ENCODE data around the gene ATP6AP2. TPM values are rescaled to one million over a fixed set of nuclear protein-coding genes. Genes with fewer than 3 reads are reported as not detected.

Gene ATP6AP2
- total and polyA plus RNA-seq, 2 of the 4 experiments (the other 2 are of a cell fraction) = 76.2 to 175 TPM

- Histone ChIP-seq H2AK5ac (ENCODE audit: low read depth, low read length) (no peak overlapping the region), H3K36me3 (ENCODE audit: control insufficient read depth, insufficient read depth, low read length) (no peaks in the 10 kb centered on the region), H2BK120ac (ENCODE audit: low read depth, low read length) (no peak overlapping the region), H4K5ac (ENCODE audit: low read depth, low read length) (no peak overlapping the region), H2BK15ac (ENCODE audit: low read depth, low read length) (no peak overlapping the region), H3K23ac (ENCODE audit: low read depth, low read length) (no peak overlapping the region), H3K18ac (ENCODE audit: low read depth, low read length) (no peak overlapping the region), H3K9me1 (ENCODE audit: insufficient read depth, low read length) (no peaks in the 10 kb centered on the region), H3K79me1 (ENCODE audit: low read depth in 1 of 2, low read length in 2 of 2) (no peaks in the 10 kb centered on the region), H3K14ac (replicated peaks; ENCODE audit: low read depth, low read length) (no peak overlapping the region), H3K27me3 (ENCODE audit: control insufficient read depth, insufficient read depth, low read length) (peaks cover 2% of the 10 kb centered on the region; the same call in 1 of the 2 replicates), H3K56ac (ENCODE audit: extremely low read depth, insufficient read depth, low read length) (no peak overlapping the region), H2BK20ac (ENCODE audit: low read depth, low read length) (no peak overlapping the region), H3K4me2 (ENCODE audit: low read depth, low read length) (no peak overlapping the region), H3K4me3 (ENCODE audit: insufficient read depth, low read depth, low read length) (no peak overlapping the region), H3K9me3 (ENCODE audit: control insufficient read depth, insufficient read depth, low read length) (no peaks in the 10 kb centered on the region), H2AK9ac (replicated peaks; ENCODE audit: low read depth, low read length, poor library complexity) (no peak overlapping the region), H3K4me1 (ENCODE audit: control insufficient read depth, insufficient read depth, low read length) (no peaks in the 10 kb centered on the region), H2AFZ (replicated peaks; ENCODE audit: low read length, poor library complexity) (no peak overlapping the region), H4K91ac (ENCODE audit: insufficient read depth, low read depth, low read length) (no peak overlapping the region), H3K4ac (ENCODE audit: low read depth, low read length) (no peak overlapping the region), H2BK5ac (ENCODE audit: low read depth, low read length, poor library complexity, severe bottlenecking) (no peak overlapping the region), H3K27ac (ENCODE audit: insufficient read depth, low read length) (no peak overlapping the region), H4K8ac (ENCODE audit: low read depth in 2 of 2, low read length in 2 of 2) (no peak overlapping the region), H3K9ac (ENCODE audit: low read depth, low read length) (no peak overlapping the region), H4K20me1 (ENCODE audit: insufficient read depth, low read length) (no peaks in the 10 kb centered on the region)
- ATAC-seq (ENCODE audit: low read depth) = no peak
- TF ChIP-seq SMC3 (IDR thresholded peaks at IDR 0.05; ENCODE audit: low read depth, low read length) (no peak), MAFK (IDR thresholded peaks at IDR 0.05; ENCODE audit: low read depth, low read length) (no peak), BHLHE40 (IDR thresholded peaks at IDR 0.05; ENCODE audit: low read depth, low read length) (no peak), FOS (IDR thresholded peaks at IDR 0.05; ENCODE audit: low read depth, low read length) (no peak), MAZ (IDR thresholded peaks at IDR 0.05; ENCODE audit: borderline replicate concordance, low read depth, low read length) (no peak), USF2 (IDR thresholded peaks at IDR 0.05; ENCODE audit: low read depth, low read length) (no peak), CHD1 (IDR thresholded peaks at IDR 0.05; ENCODE audit: low read depth, low read length) (no peak)
- intact Hi-C loops (cut with micrococcal nuclease) (no loop called here), dilution Hi-C loops (cut with HindIII; ENCODE audit: low sequenced_read_pairs, unreplicated experiment) (no loop called here), in situ Hi-C loops (cut with MboI; ENCODE audit: low sequenced_read_pairs) (no loop called here)
- BruUV-seq (replicated peaks) = no TSS peak
- WGBS, 2 experiments (ENCODE audit: extremely low coverage in 2 of 2, insufficient read length in 1 of 2) = 33% methylated on average over 1 of the region's 4 CpGs; no CpG with 5 or more reads in 1 of the 2 experiments
- no peak for DNase-seq
- CTCF ChIA-PET = interaction anchor here (0.5 kb wide), 1 partner anchor 1119 kb away, joined by 3 read pairs; no protein-coding TSS in a partner anchor
- POLR2A ChIA-PET (ENCODE audit: unreplicated experiment) = no interaction called here
Observed at GRCh38 chrX:40612511-40612910, 31.7 kb downstream of the ATP6AP2 start.

Measured in IMR-90 (cell line).